ENCODE measurements around the gene ACSF2.

DNA sequence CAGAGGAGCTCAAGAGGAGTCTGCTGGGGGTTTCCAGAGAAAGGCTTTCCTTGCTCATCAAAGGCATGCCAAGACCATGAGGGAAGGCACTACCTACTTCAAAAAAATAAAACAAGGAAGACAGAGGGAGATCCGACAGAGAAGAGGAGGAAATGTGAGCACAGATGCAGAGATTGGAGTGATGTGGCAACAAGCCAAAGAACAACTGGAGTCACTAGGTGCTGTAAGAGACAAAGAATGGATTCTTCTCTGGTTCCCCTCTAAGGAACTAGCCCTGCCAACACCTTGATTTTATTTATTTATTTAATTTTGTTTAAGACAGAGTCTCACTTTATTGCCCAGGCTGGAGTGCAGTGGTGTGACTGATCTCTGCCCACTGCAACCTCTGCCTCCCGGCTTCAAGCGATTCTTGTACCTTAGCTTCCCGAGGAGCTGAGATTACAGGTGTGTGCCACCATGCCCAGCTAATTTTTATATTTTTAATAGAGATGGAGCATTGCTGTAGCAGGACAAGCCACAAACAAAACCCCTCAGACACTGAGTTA, 13.8 kb upstream of the ACSF2 start:
- TF ChIP-seq RAD51 (IDR thresholded peaks at IDR 0.05; ENCODE audit: borderline replicate concordance) (no peak), CREB1 (IDR thresholded peaks at IDR 0.05) (no peak), CREB1 (CRISPR knock-in tag; IDR thresholded peaks at IDR 0.05) (no peak), KDM1A (CRISPR knock-in tag; IDR thresholded peaks at IDR 0.05) (no peak), BHLHE40 (IDR thresholded peaks at IDR 0.05; ENCODE audit: low read length) (no peak), GTF2F1 (IDR thresholded peaks at IDR 0.05; ENCODE audit: low read length) (no peak), ZNF878 (CRISPR knock-in tag; IDR thresholded peaks at IDR 0.05) (no peak), NFE2 (CRISPR knock-in tag; IDR thresholded peaks at IDR 0.05) (no peak), EP300 (IDR thresholded peaks at IDR 0.05; ENCODE audit: low read depth in 2 of 2, low read length in 2 of 2) (no peak), EP300 (CRISPR knock-in tag; IDR thresholded peaks at IDR 0.05; ENCODE audit: borderline replicate concordance) (no peak), MZF1 (CRISPR knock-in tag; IDR thresholded peaks at IDR 0.05; ENCODE audit: borderline replicate concordance) (no peak), SKI (IDR thresholded peaks at IDR 0.05; ENCODE audit: partially characterized antibody) (no peak), FOXM1 (CRISPR knock-in tag; IDR thresholded peaks at IDR 0.05) (no peak), NFAT5 (CRISPR knock-in tag; IDR thresholded peaks at IDR 0.05) (no peak), ZNF234 (CRISPR knock-in tag; conservative IDR thresholded peaks at IDR 0.05) (no peak)
- TF ChIP-seq, protein P1, sequence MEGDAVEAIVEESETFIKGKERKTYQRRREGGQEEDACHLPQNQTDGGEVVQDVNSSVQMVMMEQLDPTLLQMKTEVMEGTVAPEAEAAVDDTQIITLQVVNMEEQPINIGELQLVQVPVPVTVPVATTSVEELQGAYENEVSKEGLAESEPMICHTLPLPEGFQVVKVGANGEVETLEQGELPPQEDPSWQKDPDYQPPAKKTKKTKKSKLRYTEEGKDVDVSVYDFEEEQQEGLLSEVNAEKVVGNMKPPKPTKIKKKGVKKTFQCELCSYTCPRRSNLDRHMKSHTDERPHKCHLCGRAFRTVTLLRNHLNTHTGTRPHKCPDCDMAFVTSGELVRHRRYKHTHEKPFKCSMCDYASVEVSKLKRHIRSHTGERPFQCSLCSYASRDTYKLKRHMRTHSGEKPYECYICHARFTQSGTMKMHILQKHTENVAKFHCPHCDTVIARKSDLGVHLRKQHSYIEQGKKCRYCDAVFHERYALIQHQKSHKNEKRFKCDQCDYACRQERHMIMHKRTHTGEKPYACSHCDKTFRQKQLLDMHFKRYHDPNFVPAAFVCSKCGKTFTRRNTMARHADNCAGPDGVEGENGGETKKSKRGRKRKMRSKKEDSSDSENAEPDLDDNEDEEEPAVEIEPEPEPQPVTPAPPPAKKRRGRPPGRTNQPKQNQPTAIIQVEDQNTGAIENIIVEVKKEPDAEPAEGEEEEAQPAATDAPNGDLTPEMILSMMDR (CRISPR knock-in tag; IDR thresholded peaks at IDR 0.05), result no peak

Data from HepG2 (cell line).